HL-60 (cell line): ENCODE data around the gene UST.

Experiments
- DNase-seq, 2 experiments: peaks; one replicate each; pipeline ENCODE4 v3.0.0-alpha.2; 2010 to 2020; ENCODE audit warnings: low read depth in 1 of 2, low spot score in 1 of 2
- H3K27ac ChIP-seq: fragments of 250-450 bp; sonication (Bioruptor Pico); replicated peaks from 2 replicates; pipeline ENCODE4 v1.5.1; 2020; ENCODE audit warnings: mild to moderate bottlenecking, moderate library complexity
- H3K27me3 ChIP-seq: fragments of 250-450 bp; sonication (Bioruptor Pico); 2 replicates; pipeline ENCODE4 v1.5.1; 2021; ENCODE audit warnings: mild to moderate bottlenecking, moderate library complexity; ENCODE audit not compliant: insufficient read depth, poor library complexity, severe bottlenecking
- H3K4me3 ChIP-seq: replicated peaks from 2 replicates; pipeline ENCODE4 v1.5.1; 2011; ENCODE audit warnings: mild to moderate bottlenecking, control low read depth, low read length; ENCODE audit not compliant: insufficient read depth
- GABPA ChIP-seq: IDR thresholded peaks from 2 replicates; pipeline ENCODE4 v1.6.1; 2012; ENCODE audit warnings: low read depth
- POLR2AphosphoS5 ChIP-seq: IDR thresholded peaks from 2 replicates; pipeline ENCODE4 v1.6.1; 2012; ENCODE audit warnings: low read depth
- REST ChIP-seq: IDR thresholded peaks from 2 replicates; pipeline ENCODE4 v1.6.1; 2012; ENCODE audit warnings: low read depth; ENCODE audit not compliant: insufficient replicate concordance
- SPI1 ChIP-seq: IDR thresholded peaks from 2 replicates; pipeline ENCODE4 v1.6.1; 2012; ENCODE audit warnings: low read depth, mild to moderate bottlenecking, borderline replicate concordance
- TF ChIP-seq, protein P1 (sequence below): IDR thresholded peaks from one replicate; pipeline ENCODE4 v1.5.1; 2011; ENCODE audit warnings: low read length, control low read depth, inconsistent platforms; ENCODE audit not compliant: insufficient read depth

UST gene

DNA sequence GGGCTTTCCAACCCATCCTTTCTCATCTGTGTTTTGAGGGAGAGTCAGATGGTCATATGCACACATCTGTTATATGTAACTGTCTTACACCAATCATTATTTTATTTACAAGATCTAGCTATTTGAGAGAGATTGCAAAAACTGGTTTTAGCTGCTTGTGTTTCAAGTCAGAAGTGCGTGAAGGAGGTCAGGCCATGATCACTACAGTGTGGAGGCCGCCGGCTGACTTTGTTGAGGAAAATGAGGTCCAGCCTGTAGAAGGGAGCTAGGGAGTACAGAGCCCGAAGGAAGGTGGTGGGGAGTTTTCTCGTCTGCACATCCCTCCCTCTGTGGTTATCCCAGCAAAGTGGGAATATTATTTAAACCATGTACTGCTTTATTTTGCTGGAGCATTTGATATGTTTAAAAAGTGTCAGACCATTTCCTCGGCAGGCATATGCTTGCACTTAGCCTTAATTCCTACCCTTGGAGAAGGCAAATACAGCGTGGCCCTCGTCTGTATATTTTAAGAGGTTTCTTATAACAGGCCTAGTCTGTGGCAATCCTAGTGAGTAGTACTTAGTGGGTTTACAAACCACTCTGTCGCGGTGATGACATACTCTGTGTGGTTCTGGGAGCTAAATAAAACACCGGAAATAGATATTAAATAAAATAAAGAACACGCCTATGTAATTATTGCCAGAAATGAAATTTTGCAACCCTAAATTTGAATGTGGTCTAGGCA is 95.6 kb downstream of the UST start:
- TF ChIP-seq GABPA = no peak
- TF ChIP-seq REST = no peak
- no peak for TF ChIP-seq SPI1
- no peak for TF ChIP-seq POLR2AphosphoS5
- TF ChIP-seq, protein P1, sequence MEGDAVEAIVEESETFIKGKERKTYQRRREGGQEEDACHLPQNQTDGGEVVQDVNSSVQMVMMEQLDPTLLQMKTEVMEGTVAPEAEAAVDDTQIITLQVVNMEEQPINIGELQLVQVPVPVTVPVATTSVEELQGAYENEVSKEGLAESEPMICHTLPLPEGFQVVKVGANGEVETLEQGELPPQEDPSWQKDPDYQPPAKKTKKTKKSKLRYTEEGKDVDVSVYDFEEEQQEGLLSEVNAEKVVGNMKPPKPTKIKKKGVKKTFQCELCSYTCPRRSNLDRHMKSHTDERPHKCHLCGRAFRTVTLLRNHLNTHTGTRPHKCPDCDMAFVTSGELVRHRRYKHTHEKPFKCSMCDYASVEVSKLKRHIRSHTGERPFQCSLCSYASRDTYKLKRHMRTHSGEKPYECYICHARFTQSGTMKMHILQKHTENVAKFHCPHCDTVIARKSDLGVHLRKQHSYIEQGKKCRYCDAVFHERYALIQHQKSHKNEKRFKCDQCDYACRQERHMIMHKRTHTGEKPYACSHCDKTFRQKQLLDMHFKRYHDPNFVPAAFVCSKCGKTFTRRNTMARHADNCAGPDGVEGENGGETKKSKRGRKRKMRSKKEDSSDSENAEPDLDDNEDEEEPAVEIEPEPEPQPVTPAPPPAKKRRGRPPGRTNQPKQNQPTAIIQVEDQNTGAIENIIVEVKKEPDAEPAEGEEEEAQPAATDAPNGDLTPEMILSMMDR = no peak
- no peaks in the 10 kb centered on the region for H3K27me3 ChIP-seq
- DNase-seq = no peak
- H3K4me3 ChIP-seq = no peak overlapping the region
- H3K27ac ChIP-seq = no peak overlapping the region

GRCh38 chr6:148845464-148845863 is 98.6 kb downstream of the UST start:
- TF ChIP-seq POLR2AphosphoS5 = no peak
- no peak for TF ChIP-seq REST
- TF ChIP-seq SPI1 = no peak
- TF ChIP-seq, protein P1 = no peak
- TF ChIP-seq GABPA = no peak
- no peak overlapping the region for H3K4me3 ChIP-seq
- H3K27ac ChIP-seq = no peak overlapping the region
- H3K27me3 ChIP-seq = no peaks in the 10 kb centered on the region
- no peak for DNase-seq

- Histone ChIP-seq H3K27me3 (no peaks in the 10 kb centered on the region), H3K27ac (no peak overlapping the region), H3K4me3 (no peak overlapping the region)
- no peak for DNase-seq
- TF ChIP-seq, protein P1 = no peak
- TF ChIP-seq SPI1 (no peak), REST (no peak), GABPA (no peak), POLR2AphosphoS5 (no peak)
These were observed 100.2 kb downstream of the UST start for GRCh38 chr6:148846778-148847761.
